HepG2 (cell line): Measurements from ENCODE around the gene REEP6. TPM values are rescaled to one million over a fixed set of nuclear protein-coding genes. Genes with fewer than 3 reads are reported as not detected.
A peak's percentile ranks its signal among the peaks of the same experiment; 100 is the strongest.

ENCODE experiments used
- ATAC-seq: fragments of 200-7000 bp; cut with Tn5 transposase; 3 replicates; pipeline ENCODE4 v1.9.1; 2020; ENCODE audit warnings: mild to moderate bottlenecking, moderate library complexity
- BruUV-seq: library from RNA; stranded (reverse); fragments of 400-500 nt; replicated peaks from 2 replicates; lab custom pipeline; 2021; lab: Mats Ljungman, UMichigan
- CTCF ChIA-PET: fragments of 300-600 bp; formaldehyde crosslinking; extraction: SDS; loops from one replicate; lab custom pipeline; 2021; ENCODE audit warnings: low total read pairs, inconsistent platforms, low intra/inter-chr PET ratio; lab: Yijun Ruan, JAX
- POLR2A ChIA-PET: fragments of 350-600 bp; sonication (Branson Sonifier 250); formaldehyde crosslinking; loops from one replicate; lab custom pipeline; 2020; ENCODE audit warnings: antibody characterized with exemption, inconsistent platforms; lab: Yijun Ruan, JAX
- DNase-seq: peaks from one replicate; pipeline ENCODE4 v3.0.0-alpha.2; 2015; ENCODE audit warnings: low spot score
- FAIRE-seq: peaks from 3 replicates; lab custom pipeline; 2011; peaks lifted over from hg19 to GRCh38; lab: Jason Lieb, UNC
- H2AFZ ChIP-seq: one replicate; pipeline ENCODE4 v1.6.1; 2011; ENCODE audit warnings: low read length, inconsistent platforms
- H3K27ac ChIP-seq: fragments of 300-600 bp; 3 replicates; pipeline ENCODE4 v1.8.0; 2011; ENCODE audit warnings: mixed run types, mild to moderate bottlenecking, mixed read lengths, low read length, inconsistent platforms; ENCODE audit not compliant: insufficient read depth; ENCODE audit errors: extremely low read length
- H3K27me3 ChIP-seq, 2 experiments: fragments of 200-600 bp in 1 of 2; 2 replicates in 1 of 2; 3 replicates in 1 of 2; pipeline versions ENCODE4 v1.6.0 to v1.8.0; 2011; ENCODE audit warnings: low read length in 2 of 2, mild to moderate bottlenecking in 2 of 2, moderate library complexity in 2 of 2, inconsistent platforms in 1 of 2; ENCODE audit not compliant: insufficient read depth in 2 of 2, control insufficient read depth in 1 of 2
- H3K36me3 ChIP-seq, 2 experiments: fragments of 200-600 bp in 1 of 2; replicated peaks in 1 of 2; 2 replicates in 1 of 2; 3 replicates in 1 of 2; pipeline versions ENCODE4 v1.5.1 to v1.8.0; 2011; ENCODE audit warnings: low read length in 2 of 2, inconsistent platforms in 1 of 2; ENCODE audit not compliant: insufficient read depth in 2 of 2, control insufficient read depth in 1 of 2
- H3K4me1 ChIP-seq: 2 replicates; pipeline ENCODE4 v1.5.1; 2012; ENCODE audit warnings: low read length, inconsistent platforms; ENCODE audit not compliant: insufficient read depth
- H3K4me2 ChIP-seq: 2 replicates; pipeline ENCODE4 v1.6.0; 2011; ENCODE audit warnings: low read depth, low read length, inconsistent platforms
- H3K4me3 ChIP-seq, 3 experiments: fragments of 200-600 bp in 1 of 3; sonication (generic), shearing (Covaris generic) in 1 of 3; replicated peaks in 1 of 3; 2 replicates each; pipeline ENCODE4 v1.5.1; 2011 to 2016; ENCODE audit warnings: low read length in 3 of 3, inconsistent platforms in 2 of 3, low read depth in 2 of 3, mild to moderate bottlenecking in 2 of 3, control low read depth in 1 of 3, mixed read lengths in 1 of 3; ENCODE audit not compliant: insufficient read depth in 1 of 3
- H3K79me2 ChIP-seq: one replicate; pipeline ENCODE4 v1.6.1; 2011; ENCODE audit warnings: low read length, inconsistent platforms; ENCODE audit not compliant: insufficient read depth
- H3K9ac ChIP-seq: 2 replicates; pipeline ENCODE4 v1.6.0; 2011; ENCODE audit warnings: mild to moderate bottlenecking, low read depth, low read length, inconsistent platforms; ENCODE audit not compliant: insufficient read depth
- H3K9me3 ChIP-seq: 2 replicates; pipeline ENCODE4 v1.5.1; 2012; ENCODE audit warnings: mild to moderate bottlenecking, low read length
- H4K20me1 ChIP-seq: 2 replicates; pipeline ENCODE4 v1.6.0; 2011; ENCODE audit warnings: inconsistent platforms, mild to moderate bottlenecking, low read length, moderate library complexity; ENCODE audit not compliant: insufficient read depth
- AKNA ChIP-seq: sonication (generic); formaldehyde crosslinking; IDR thresholded peaks from 2 replicates; pipeline ENCODE4 v1.4.0; 2020; ENCODE audit warnings: missing genetic modification reagents, borderline replicate concordance
- BCLAF1 ChIP-seq: fragments of 450-650 bp; IDR thresholded peaks from 2 replicates; pipeline ENCODE4 v1.6.1; 2017; ENCODE audit warnings: mild to moderate bottlenecking
- DDIT3 ChIP-seq: sonication (generic); formaldehyde crosslinking; IDR thresholded peaks from 2 replicates; pipeline ENCODE4 v1.4.0; 2020; ENCODE audit warnings: mild to moderate bottlenecking, missing genetic modification reagents
- DNMT1 ChIP-seq: sonication (generic); formaldehyde crosslinking; IDR thresholded peaks from 2 replicates; pipeline ENCODE4 v1.5.1; 2020; ENCODE audit warnings: mild to moderate bottlenecking, missing genetic modification reagents
- HNRNPLL ChIP-seq: fragments of 200-400 bp; formaldehyde crosslinking; IDR thresholded peaks from 2 replicates; pipeline ENCODE4 v1.6.1; 2017; ENCODE audit warnings: mild to moderate bottlenecking, low read depth, low read length; ENCODE audit not compliant: poor library complexity, severe bottlenecking
- MBNL3 ChIP-seq: fragments of 250-450 bp; sonication (Bioruptor Pico); conservative IDR thresholded peaks from 2 replicates; pipeline ENCODE4 v1.8.0; 2022; ENCODE audit warnings: mild to moderate bottlenecking, inconsistent platforms
- MXD4 ChIP-seq: IDR thresholded peaks from 2 replicates; pipeline ENCODE4 v1.6.1; 2016; ENCODE audit warnings: mild to moderate bottlenecking, missing biosample characterization, missing genetic modification reagents
- RFX5 ChIP-seq: IDR thresholded peaks from 2 replicates; pipeline ENCODE4 v1.6.1; 2011; ENCODE audit warnings: low read depth, low read length, improper control_type of control experiment
- U2AF1 ChIP-seq: fragments of 200-400 bp; formaldehyde crosslinking; optimal IDR thresholded peaks from 2 replicates; pipeline ENCODE3; 2017; ENCODE audit warnings: mild to moderate bottlenecking, low read depth, low read length
- ZNF230 ChIP-seq: sonication (generic); formaldehyde crosslinking; IDR thresholded peaks from 2 replicates; pipeline ENCODE4 v1.4.0; 2020; ENCODE audit warnings: mild to moderate bottlenecking, missing genetic modification reagents
- WGBS: methylation state at CpG from one replicate; pipeline ENCODE4 v1.1.6; 2017; ENCODE audit warnings: low lambda C conversion rate; 5-methylcytosine and 5-hydroxymethylcytosine counted together
- in situ Hi-C: cut with HindIII; loops from 2 replicates; pipeline ENCODE4 v1.10.0; 2017; ENCODE audit warnings: low pct_unique_long_range_greater_than_20kb; ENCODE audit not compliant: extremely low pct_ligation_motif_present
- intact Hi-C: fragments of 100-400 bp; cut with micrococcal nuclease; formaldehyde crosslinking; loops from one replicate; pipeline ENCODE4 v1.10.0; 2022; ENCODE audit not compliant: unreplicated experiment
- polyA plus RNA-seq, 8 experiments: library from polyadenylated mRNA; depleted of rRNA in 3 of 8; stranded (reverse) in 7 of 8; unstranded in 1 of 8; fragments of >200 nt; fragmentation: Illumina TruSeq in 4 of 8; extraction: Trizol in 4 of 8; gene quantifications; 2 replicates each; pipeline versions ENCODE4 v1.2.1 to v1.2.3, GENCODE V29; 2011 to 2016; ENCODE audit warnings: low read depth in 4 of 8, missing spikeins in 1 of 8, mixed read lengths in 1 of 8; ENCODE audit not compliant: insufficient read depth in 1 of 8
- total RNA-seq, 5 experiments: library from RNA; depleted of rRNA; stranded (reverse); fragments of >200 nt; fragmentation: Illumina TruSeq; extraction: Trizol; gene quantifications; 2 replicates each; pipeline ENCODE4 v1.2.3, GENCODE V29; 2016; ENCODE audit warnings: low read depth in 1 of 5
- TF ChIP-seq, protein P1 (sequence below): IDR thresholded peaks from 2 replicates; pipeline ENCODE4 v1.6.1; 2016; ENCODE audit warnings: missing compliant biosample characterization, missing genetic modification reagents, borderline replicate concordance
- TF ChIP-seq, protein P2 (sequence below): IDR thresholded peaks from 2 replicates; pipeline ENCODE4 v1.6.1; 2018; ENCODE audit warnings: missing genetic modification reagents

REEP6 gene
- total and polyA plus RNA-seq, 2 of the 13 experiments (the other 11 are each of a cell fraction or from before 2014, with no cell fraction given): 10.0 to 28.8 TPM

DNA sequence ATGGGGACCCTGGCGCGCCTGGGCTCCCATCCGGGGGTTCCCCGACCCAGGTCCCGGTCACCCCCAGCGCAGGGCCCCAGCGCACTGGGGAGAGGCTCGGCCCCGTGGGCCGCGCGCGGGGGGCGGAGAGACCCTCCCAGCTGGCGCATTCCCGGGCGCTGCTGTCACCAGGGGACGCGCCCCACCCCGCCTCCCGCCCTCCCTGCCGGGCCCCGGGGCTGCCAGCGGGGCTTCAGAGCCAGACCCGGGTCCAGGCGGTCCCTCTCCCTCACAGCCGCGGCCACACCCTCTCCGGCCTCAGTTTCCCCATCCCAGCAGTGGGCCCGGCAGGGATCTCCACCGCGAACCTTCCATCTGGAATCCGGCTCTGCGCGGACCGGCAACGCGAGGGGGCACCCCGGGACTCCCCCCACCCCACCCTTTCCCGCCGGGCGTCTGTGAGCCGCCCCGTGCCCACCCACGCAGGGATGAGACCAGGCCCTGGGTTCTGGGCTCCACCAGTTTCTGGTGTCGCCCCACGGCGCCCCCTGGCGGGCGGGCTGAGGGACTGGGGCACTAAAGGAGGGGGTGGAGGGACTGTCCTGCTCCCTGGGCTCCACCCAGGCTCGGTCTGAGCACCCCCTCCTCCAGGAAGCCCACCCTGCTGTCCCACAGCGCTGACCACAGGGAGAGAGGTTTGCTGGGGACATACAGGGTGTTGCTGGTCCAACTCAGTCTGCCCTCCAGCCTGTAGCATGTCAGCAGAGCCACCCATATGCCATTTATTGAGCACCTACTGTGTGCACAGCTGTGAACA, 22.7 kb downstream of the REEP6 start:
- Histone ChIP-seq H3K9me3 (no peaks in the 10 kb centered on the region), H3K79me2 (no peaks in the 10 kb centered on the region), H3K27ac (no peak overlapping the region), H3K4me3 (peak overlapping the region; percentile 50 to 73 (median 71); a peak in 4 of 6 replicates), H4K20me1 (no peaks in the 10 kb centered on the region), H3K27me3 (peaks cover 0 to 15% of the 10 kb centered on the region in 2 experiments; a peak in 3 of 5 replicates), H3K4me1 (peaks cover 34% of the 10 kb centered on the region), H2AFZ (no peak overlapping the region), H3K36me3 (no peaks in the 10 kb centered on the region), H3K4me2 (peak overlapping the region; percentile 75), H3K9ac (peak overlapping the region; percentile 43; the same call in 1 of the 2 replicates)
- in situ Hi-C loops (loop anchor here (5.0 kb wide), 1 partner anchor 56 kb away; no protein-coding TSS in a partner anchor), intact Hi-C loops (no loop called here)
- DNase-seq (no peak), FAIRE-seq (no peak), ATAC-seq (peak; percentile 70)
- CTCF ChIA-PET: interaction anchor here (1.3 to 2.1 kb wide), 3 partner anchors 10 to 76 kb away, joined by 4 to 8 read pairs (median 5); partner anchors contain the start of gene RPS15
- 0% methylated on average over 13 of the region's 52 CpGs for WGBS
- POLR2A ChIA-PET: no interaction called here
- BruUV-seq: no TSS peak
- TF ChIP-seq DDIT3 (CRISPR knock-in tag) (no peak), MXD4 (CRISPR knock-in tag) (no peak), ZNF230 (CRISPR knock-in tag) (no peak), AKNA (CRISPR knock-in tag) (no peak), RFX5 (no peak), MBNL3 (CRISPR knock-in tag) (no peak), HNRNPLL (peak; percentile 22), U2AF1 (no peak), BCLAF1 (no peak), DNMT1 (no peak)
- TF ChIP-seq, protein P1, sequence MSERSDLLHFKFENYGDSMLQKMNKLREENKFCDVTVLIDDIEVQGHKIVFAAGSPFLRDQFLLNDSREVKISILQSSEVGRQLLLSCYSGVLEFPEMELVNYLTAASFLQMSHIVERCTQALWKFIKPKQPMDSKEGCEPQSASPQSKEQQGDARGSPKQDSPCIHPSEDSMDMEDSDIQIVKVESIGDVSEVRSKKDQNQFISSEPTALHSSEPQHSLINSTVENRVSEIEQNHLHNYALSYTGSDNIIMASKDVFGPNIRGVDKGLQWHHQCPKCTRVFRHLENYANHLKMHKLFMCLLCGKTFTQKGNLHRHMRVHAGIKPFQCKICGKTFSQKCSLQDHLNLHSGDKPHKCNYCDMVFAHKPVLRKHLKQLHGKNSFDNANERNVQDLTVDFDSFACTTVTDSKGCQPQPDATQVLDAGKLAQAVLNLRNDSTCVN (CRISPR knock-in tag): no peak
- TF ChIP-seq, protein P2, sequence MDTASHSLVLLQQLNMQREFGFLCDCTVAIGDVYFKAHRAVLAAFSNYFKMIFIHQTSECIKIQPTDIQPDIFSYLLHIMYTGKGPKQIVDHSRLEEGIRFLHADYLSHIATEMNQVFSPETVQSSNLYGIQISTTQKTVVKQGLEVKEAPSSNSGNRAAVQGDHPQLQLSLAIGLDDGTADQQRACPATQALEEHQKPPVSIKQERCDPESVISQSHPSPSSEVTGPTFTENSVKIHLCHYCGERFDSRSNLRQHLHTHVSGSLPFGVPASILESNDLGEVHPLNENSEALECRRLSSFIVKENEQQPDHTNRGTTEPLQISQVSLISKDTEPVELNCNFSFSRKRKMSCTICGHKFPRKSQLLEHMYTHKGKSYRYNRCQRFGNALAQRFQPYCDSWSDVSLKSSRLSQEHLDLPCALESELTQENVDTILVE: no peak
